Posterior cingulate gyrus (tissue), 11 donors: ENCODE results near the gene AZIN2.
"Not testable (repeated sequence)": the region's sequence is repeated elsewhere in the genome, so short reads cannot be mapped to it uniquely, and the experiment has no call there.

Source experiments
- DNase-seq, 10 donors: peaks; one replicate each; pipeline versions ENCODE4 v3.0.0 to v3.0.0-alpha.2; 2020 to 2021; ENCODE audit warnings: mixed read lengths in 3 of 10
- intact Hi-C: fragments of 100-400 bp; cut with DNase I; formaldehyde crosslinking; loops from one replicate; pipeline ENCODE4 v1.15.1; 2023

The AZIN2 gene

GRCh38 chr1:33055210-33056008 is 25.5 kb upstream of the AZIN2 start:
- peak in 6 of 10 donors; percentile 26 to 86 (median 50) for DNase-seq
- intact Hi-C loops, result loop anchor here (10.0 kb wide), 1 partner anchor 121 kb away; no protein-coding TSS in a partner anchor

GRCh38 chr1:33056426-33056825 is 24.5 kb upstream of the AZIN2 start:
- intact Hi-C loops, result loop anchor here (10.0 kb wide), 1 partner anchor 122 kb away; no protein-coding TSS in a partner anchor
- DNase-seq, result peak in 1 of 10 donors; percentile 35

- DNase-seq, result no peak
- intact Hi-C loops, result loop anchor here (10.0 kb wide), 1 partner anchor 122 kb away; no protein-coding TSS in a partner anchor
These were observed 23.9 kb upstream of the AZIN2 start for GRCh38 chr1:33057095-33057494.

- DNase-seq, result peak in 9 of 10 donors; percentile 35 to 92 (median 53)
- intact Hi-C loops, result no loop called here
These were observed 20.3 kb upstream of the AZIN2 start for GRCh38 chr1:33060579-33061083.

GRCh38 chr1:33061834-33062233 is 19.1 kb upstream of the AZIN2 start:
- intact Hi-C loops, result no loop called here
- no peak for DNase-seq

GRCh38 chr1:33064284-33064683 is 16.7 kb upstream of the AZIN2 start:
- DNase-seq, intact Hi-C loops: not testable (repeated sequence)

- DNase-seq, result no peak
- intact Hi-C loops, result no loop called here
These were observed 15.7 kb upstream of the AZIN2 start for GRCh38 chr1:33065301-33065700.

GRCh38 chr1:33066477-33066876 is 14.5 kb upstream of the AZIN2 start:
- intact Hi-C loops, DNase-seq: not testable (repeated sequence)

- DNase-seq, intact Hi-C loops: not testable (repeated sequence)
These were observed 12.8 kb upstream of the AZIN2 start for GRCh38 chr1:33068108-33068507.

GRCh38 chr1:33070628-33071027 is 10.3 kb upstream of the AZIN2 start:
- no peak for DNase-seq
- intact Hi-C loops, result no loop called here

- no peak for DNase-seq
- intact Hi-C loops, result no loop called here
These were observed 8.2 kb upstream of the AZIN2 start for GRCh38 chr1:33072707-33073106.

- intact Hi-C loops, result no loop called here
- DNase-seq, result peak in 7 of 10 donors; percentile 36 to 96 (median 58)
These were observed 6.6 kb upstream of the AZIN2 start for GRCh38 chr1:33074193-33074945.

GRCh38 chr1:33078030-33078591 is 2.8 kb upstream of the AZIN2 start:
- DNase-seq, result no peak
- intact Hi-C loops, result no loop called here

GRCh38 chr1:33080373-33080772 is 580 bp upstream of the AZIN2 start:
- no peak for DNase-seq
- intact Hi-C loops, result loop anchor here (10.0 kb wide), 1 partner anchor 256 kb away; no protein-coding TSS in a partner anchor

- intact Hi-C loops, result loop anchor here (10.0 kb wide), 1 partner anchor 257 kb away; no protein-coding TSS in a partner anchor
- DNase-seq, result peak in 9 of 10 donors; percentile 28 to 88 (median 46)
These were observed 777 bp downstream of the AZIN2 start for GRCh38 chr1:33081554-33082305.

GRCh38 chr1:33082575-33083108 is 1.7 kb downstream of the AZIN2 start:
- intact Hi-C loops, result loop anchor here (10.0 kb wide), 1 partner anchor 258 kb away; no protein-coding TSS in a partner anchor
- DNase-seq, result no peak

GRCh38 chr1:33085332-33085731 is 4.4 kb downstream of the AZIN2 start:
- intact Hi-C loops, result loop anchor here (5.0 to 10.0 kb wide), 2 partner anchors 208 to 261 kb away; no protein-coding TSS in a partner anchor
- no peak for DNase-seq

GRCh38 chr1:33086384-33086850 is 5.5 kb downstream of the AZIN2 start:
- peak; percentile 70 to 97 (median 86) for DNase-seq
- intact Hi-C loops, result loop anchor here (1.0 to 10.0 kb wide), 4 partner anchors 72 to 262 kb away; no protein-coding TSS in a partner anchor

- intact Hi-C loops, result loop anchor here (2.0 to 10.0 kb wide), 3 partner anchors 73 to 263 kb away; no protein-coding TSS in a partner anchor
- DNase-seq, result no peak
These were observed 6.7 kb downstream of the AZIN2 start for GRCh38 chr1:33087677-33088076.
